ENCODE results near the gene VCP.

Gene VCP

DNA sequence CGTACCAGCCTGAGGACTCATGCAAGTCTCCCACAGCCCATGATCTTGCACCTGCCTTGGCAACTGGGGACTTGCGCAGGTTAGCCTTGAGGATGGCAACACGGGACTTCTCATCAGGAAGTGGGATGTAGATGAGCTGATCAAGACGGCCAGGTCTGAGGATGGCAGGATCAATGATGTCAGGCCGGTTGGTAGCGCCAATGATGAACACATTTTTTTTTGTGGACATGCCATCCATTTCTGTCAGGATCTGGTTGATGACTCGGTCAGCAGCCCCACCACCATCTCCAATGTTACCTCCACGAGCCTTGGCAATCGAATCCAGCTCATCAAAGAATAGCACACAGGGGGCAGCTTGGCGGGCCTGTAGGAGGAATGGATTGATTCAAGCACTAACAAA, 13.0 kb downstream of the VCP start:
- no peaks in the 10 kb centered on the region for H3K27me3 Mint-ChIP-seq
- no peaks in the 10 kb centered on the region for H3K9me3 Mint-ChIP-seq
- peaks cover 71 to 83% of the 10 kb centered on the region in 2 donors for H3K36me3 Mint-ChIP-seq
- DNase-seq = no peak
- ATAC-seq (replicated peaks) = no peak
- peaks cover 0 to 5% of the 10 kb centered on the region in 2 donors for H3K4me1 Mint-ChIP-seq
- no peak overlapping the region for H3K27ac Mint-ChIP-seq
- H3K4me3 Mint-ChIP-seq = no peak overlapping the region

GRCh38 chr9:35057271-35057620, 15.2 kb downstream of the VCP start:
- Mint-ChIP-seq H3K36me3 (peaks cover 74 to 89% of the 10 kb centered on the region in 2 donors), H3K4me3 (no peak overlapping the region), H3K4me1 (peaks cover 8 to 14% of the 10 kb centered on the region in 2 donors), H3K27me3 (no peaks in the 10 kb centered on the region), H3K27ac (peak overlapping the region; percentile 57), H3K9me3 (no peaks in the 10 kb centered on the region)
- DNase-seq (no peak), ATAC-seq (replicated peaks) (no peak)

- Mint-ChIP-seq H3K36me3 (peaks cover 68 to 85% of the 10 kb centered on the region in 2 donors), H3K4me1 (peaks cover 8 to 14% of the 10 kb centered on the region in 2 donors), H3K4me3 (no peak overlapping the region), H3K27ac (peak overlapping the region; percentile 57), H3K9me3 (no peaks in the 10 kb centered on the region), H3K27me3 (no peaks in the 10 kb centered on the region)
- no peak for DNase-seq
- ATAC-seq (replicated peaks) = no peak
Observed at GRCh38 chr9:35056571-35057270, 15.7 kb downstream of the VCP start.

- H3K4me1 Mint-ChIP-seq = peaks cover 10 to 20% of the 10 kb centered on the region in 2 donors
- H3K9me3 Mint-ChIP-seq = no peaks in the 10 kb centered on the region
- no peak overlapping the region for H3K27ac Mint-ChIP-seq
- no peaks in the 10 kb centered on the region for H3K27me3 Mint-ChIP-seq
- DNase-seq (no peak), ATAC-seq (replicated peaks) (no peak)
- no peak overlapping the region for H3K4me3 Mint-ChIP-seq
- H3K36me3 Mint-ChIP-seq = peaks cover 64 to 74% of the 10 kb centered on the region in 2 donors
Observed at GRCh38 chr9:35054871-35055644, 17.4 kb downstream of the VCP start.

GRCh38 chr9:35054185-35054835, 18.1 kb downstream of the VCP start:
- Mint-ChIP-seq H3K27me3 (no peaks in the 10 kb centered on the region), H3K9me3 (no peaks in the 10 kb centered on the region), H3K27ac (no peak overlapping the region), H3K4me3 (no peak overlapping the region), H3K4me1 (peaks cover 10 to 20% of the 10 kb centered on the region in 2 donors), H3K36me3 (peaks cover 61 to 73% of the 10 kb centered on the region in 2 donors)
- ATAC-seq (replicated peaks) = no peak
- no peak for DNase-seq

- Mint-ChIP-seq H3K4me1 (peaks cover 7 to 20% of the 10 kb centered on the region in 2 donors), H3K4me3 (no peak overlapping the region), H3K27ac (peak overlapping the region; percentile 6), H3K36me3 (peaks cover 46 to 58% of the 10 kb centered on the region in 2 donors), H3K27me3 (no peaks in the 10 kb centered on the region), H3K9me3 (no peaks in the 10 kb centered on the region)
- ATAC-seq (replicated peaks) = peak; percentile 78 to 87
- DNase-seq = no peak
Observed at GRCh38 chr9:35051069-35051967, 21.1 kb downstream of the VCP start.

DNA sequence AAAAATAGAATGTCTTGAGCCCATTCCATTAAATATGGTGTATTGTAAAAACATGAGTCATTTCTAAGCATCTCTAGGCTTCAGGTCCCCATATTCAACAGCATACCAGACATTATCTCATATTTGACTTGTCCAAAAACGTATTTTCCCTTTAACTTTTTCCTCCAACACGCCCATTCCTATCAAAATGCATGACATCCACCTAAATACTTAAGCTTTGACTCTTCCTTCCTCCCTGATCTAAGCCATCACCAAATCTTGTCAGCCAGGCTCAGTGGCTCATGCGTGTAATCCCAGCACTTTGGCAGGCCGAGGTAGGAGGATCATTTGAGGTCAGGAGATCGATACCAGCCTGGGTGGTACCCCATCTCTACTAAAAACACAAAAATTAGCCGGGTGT, 23.9 kb downstream of the VCP start:
- Mint-ChIP-seq H3K27me3 (no peaks in the 10 kb centered on the region), H3K36me3 (peaks cover 32 to 49% of the 10 kb centered on the region in 2 donors), H3K4me3 (no peak overlapping the region), H3K27ac (no peak overlapping the region), H3K9me3 (no peaks in the 10 kb centered on the region), H3K4me1 (peaks cover 7 to 17% of the 10 kb centered on the region in 2 donors)
- DNase-seq (no peak), ATAC-seq (replicated peaks) (no peak)

GRCh38 chr9:35044071-35044470, 28.4 kb downstream of the VCP start:
- peaks cover 6 to 8% of the 10 kb centered on the region in 2 donors for H3K4me1 Mint-ChIP-seq
- ATAC-seq (replicated peaks) = no peak
- H3K36me3 Mint-ChIP-seq = peaks cover 27 to 53% of the 10 kb centered on the region in 2 donors
- no peaks in the 10 kb centered on the region for H3K27me3 Mint-ChIP-seq
- no peak overlapping the region for H3K27ac Mint-ChIP-seq
- H3K9me3 Mint-ChIP-seq = no peaks in the 10 kb centered on the region
- no peak overlapping the region for H3K4me3 Mint-ChIP-seq
- DNase-seq = no peak

GRCh38 chr9:35042891-35043545, 29.4 kb downstream of the VCP start:
- H3K4me3 Mint-ChIP-seq = no peak overlapping the region
- no peak for DNase-seq
- peaks cover 6 to 8% of the 10 kb centered on the region in 2 donors for H3K4me1 Mint-ChIP-seq
- H3K27me3 Mint-ChIP-seq = no peaks in the 10 kb centered on the region
- H3K36me3 Mint-ChIP-seq = peaks cover 19 to 44% of the 10 kb centered on the region in 2 donors
- no peak for ATAC-seq (replicated peaks)
- H3K27ac Mint-ChIP-seq = peak overlapping the region; percentile 11
- no peaks in the 10 kb centered on the region for H3K9me3 Mint-ChIP-seq

GRCh38 chr9:35042081-35042604, 30.3 kb downstream of the VCP start:
- ATAC-seq (replicated peaks) = no peak
- H3K27ac Mint-ChIP-seq = no peak overlapping the region

DNA sequence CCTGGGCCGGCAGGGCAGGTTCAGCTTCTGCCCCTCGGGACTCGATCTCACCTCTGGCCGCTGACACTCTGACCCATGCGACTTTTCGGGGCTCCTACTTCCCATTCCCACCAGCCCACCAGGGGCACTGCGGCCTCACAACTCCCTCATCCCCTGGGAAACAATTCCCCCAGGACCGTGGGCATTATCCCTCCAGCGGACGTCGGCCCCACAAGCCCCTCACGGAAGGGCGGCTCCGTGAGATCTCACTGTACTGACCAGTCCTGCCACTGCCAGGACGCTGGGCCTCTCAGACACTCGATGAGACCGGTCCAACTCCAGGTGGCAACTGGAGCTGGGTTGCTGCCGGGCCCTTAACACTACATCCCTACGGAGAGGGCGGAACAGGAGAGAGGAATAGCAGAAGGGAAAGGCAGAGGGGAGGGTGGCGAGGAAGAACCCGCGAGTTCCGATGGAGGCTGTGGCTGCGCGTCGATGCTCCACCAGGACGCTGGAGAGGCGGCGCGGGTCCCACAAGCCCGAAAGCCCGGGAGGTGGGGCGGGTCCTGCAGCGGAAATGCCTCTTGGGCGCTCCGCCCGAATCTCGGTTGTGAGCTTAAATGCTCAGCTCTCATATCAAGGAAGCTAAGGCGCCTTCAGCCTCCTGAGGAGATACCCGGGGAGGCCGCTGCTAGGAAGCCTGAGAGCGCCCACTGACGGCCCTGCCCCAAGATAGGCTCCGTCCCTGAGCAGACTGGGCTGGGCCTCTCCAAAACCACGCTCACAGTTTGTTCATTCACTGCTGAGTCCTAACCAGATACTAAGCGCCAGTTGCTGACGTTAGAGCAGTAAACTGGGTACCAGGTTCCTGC, 36.3 kb downstream of the VCP start:
- Mint-ChIP-seq H3K27me3 (no peaks in the 10 kb centered on the region), H3K36me3 (peaks cover 16 to 28% of the 10 kb centered on the region in 2 donors), H3K9me3 (no peaks in the 10 kb centered on the region), H3K4me1 (peaks cover 13 to 18% of the 10 kb centered on the region in 2 donors), H3K27ac (no peak overlapping the region), H3K4me3 (peak overlapping the region; percentile 67 to 77)
- ATAC-seq (replicated peaks) (peak; percentile 75 to 85), DNase-seq (peak; percentile 23)

More at GRCh38 chr9:35042081-35042604, 30.3 kb downstream of the VCP start:
- Mint-ChIP-seq H3K4me3 (no peak overlapping the region), H3K9me3 (no peaks in the 10 kb centered on the region), H3K4me1 (peaks cover 6 to 8% of the 10 kb centered on the region in 2 donors), H3K27me3 (no peaks in the 10 kb centered on the region), H3K36me3 (peaks cover 19 to 47% of the 10 kb centered on the region in 2 donors)
- no peak for DNase-seq

GRCh38 chr9:35033101-35033500, 39.3 kb downstream of the VCP start:
- Mint-ChIP-seq H3K4me3 (no peak overlapping the region), H3K4me1 (peaks cover 7 to 10% of the 10 kb centered on the region in 2 donors), H3K27me3 (no peaks in the 10 kb centered on the region), H3K36me3 (peaks cover 16 to 28% of the 10 kb centered on the region in 2 donors), H3K27ac (no peak overlapping the region), H3K9me3 (no peaks in the 10 kb centered on the region)
- DNase-seq = no peak
- ATAC-seq (replicated peaks) = no peak
